HG03354 (cell line): ENCODE results near the gene NTPCR.
"Not testable (repeated sequence)": the region's sequence is repeated elsewhere in the genome, so short reads cannot be mapped to it uniquely, and the experiment has no call there.

Experiments used
- ATAC-seq: cut with Tn5 transposase; IDR thresholded peaks from one replicate; pipeline ENCODE4 v1.9.1; 2021; ENCODE audit warnings: mild to moderate bottlenecking; ENCODE audit not compliant: unreplicated experiment, poor library complexity, severe bottlenecking

Gene NTPCR

GRCh38 chr1:232925421-232926220 is 24.8 kb upstream of the NTPCR start:
- ATAC-seq: no peak

GRCh38 chr1:232927166-232927565 is 23.2 kb upstream of the NTPCR start:
- not testable (repeated sequence) for ATAC-seq

DNA sequence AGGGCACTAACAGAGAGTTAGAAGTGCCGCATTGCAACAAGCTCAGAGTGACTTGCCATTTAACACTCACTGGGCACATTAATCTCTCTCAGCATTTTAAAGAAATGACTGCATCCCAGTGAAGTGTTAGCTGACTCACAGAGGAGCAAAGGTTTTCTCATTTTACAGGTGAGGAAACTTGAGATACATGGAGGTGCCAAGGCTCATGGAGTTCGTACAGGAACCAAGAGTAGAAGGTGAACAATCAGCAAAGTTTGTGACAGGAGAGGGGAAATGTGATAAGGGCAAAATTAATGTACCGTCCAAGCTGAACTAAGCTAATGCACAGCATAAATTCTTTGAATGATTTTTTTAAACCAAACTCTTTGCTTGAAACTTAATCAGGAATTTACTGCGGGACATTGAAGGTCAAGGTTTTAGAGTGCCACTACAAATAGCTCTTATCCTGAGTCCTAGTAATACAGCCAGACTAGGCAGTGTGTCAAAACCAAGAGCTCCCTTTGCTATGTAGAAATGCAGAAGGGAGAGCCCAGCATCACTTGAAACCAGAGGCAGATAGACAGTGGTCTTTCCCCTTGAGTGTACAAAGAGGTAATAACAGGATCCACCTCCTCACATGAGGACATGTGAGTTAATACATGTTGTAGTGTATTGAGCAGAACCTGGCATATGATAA is 22.4 kb upstream of the NTPCR start:
- no peak for ATAC-seq

DNA sequence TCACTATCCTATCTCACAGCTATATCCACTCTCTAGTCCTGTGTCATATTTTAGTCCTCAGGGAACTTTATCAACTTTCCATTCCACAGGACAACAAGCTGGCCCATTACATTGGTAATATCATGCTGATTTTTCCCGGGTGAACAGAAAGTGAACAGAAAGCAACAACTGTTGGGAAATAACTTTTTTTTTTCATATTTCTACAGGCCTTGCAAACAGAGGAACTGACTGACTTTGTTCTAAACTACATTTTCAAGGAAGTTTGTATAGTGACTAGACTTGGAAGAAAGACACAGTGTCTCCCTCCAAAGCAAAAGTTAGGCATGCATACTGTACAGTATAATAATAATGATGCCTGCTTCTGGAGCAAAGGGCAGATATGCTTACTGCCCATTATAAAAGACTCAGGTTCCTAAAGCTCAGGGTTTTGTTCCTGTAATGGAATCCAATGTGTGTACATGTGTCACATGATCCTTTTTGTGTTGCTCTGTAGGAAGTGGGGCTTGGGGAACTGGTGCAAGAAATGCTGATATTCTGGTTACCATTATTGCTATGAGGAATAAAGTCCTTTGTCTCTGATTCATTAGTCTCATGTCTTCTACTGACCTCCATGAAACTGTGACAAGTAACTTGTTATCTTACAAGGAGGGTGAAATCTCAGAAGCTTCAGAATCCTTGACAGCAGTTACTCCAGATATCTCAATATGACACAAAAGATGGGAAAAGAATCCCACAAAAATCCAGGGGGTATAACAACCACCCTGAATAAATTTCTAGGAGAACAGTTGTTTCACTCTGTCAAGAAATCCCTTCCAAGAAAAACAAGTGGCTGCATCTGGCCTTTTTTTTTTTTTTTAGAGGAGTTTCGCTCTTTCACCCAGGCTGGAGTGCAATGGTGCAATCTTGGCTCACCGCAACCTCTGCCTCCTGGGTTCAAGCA is 17.7 kb upstream of the NTPCR start:
- no peak for ATAC-seq

GRCh38 chr1:232936941-232937340 is 13.5 kb upstream of the NTPCR start:
- no peak for ATAC-seq

DNA sequence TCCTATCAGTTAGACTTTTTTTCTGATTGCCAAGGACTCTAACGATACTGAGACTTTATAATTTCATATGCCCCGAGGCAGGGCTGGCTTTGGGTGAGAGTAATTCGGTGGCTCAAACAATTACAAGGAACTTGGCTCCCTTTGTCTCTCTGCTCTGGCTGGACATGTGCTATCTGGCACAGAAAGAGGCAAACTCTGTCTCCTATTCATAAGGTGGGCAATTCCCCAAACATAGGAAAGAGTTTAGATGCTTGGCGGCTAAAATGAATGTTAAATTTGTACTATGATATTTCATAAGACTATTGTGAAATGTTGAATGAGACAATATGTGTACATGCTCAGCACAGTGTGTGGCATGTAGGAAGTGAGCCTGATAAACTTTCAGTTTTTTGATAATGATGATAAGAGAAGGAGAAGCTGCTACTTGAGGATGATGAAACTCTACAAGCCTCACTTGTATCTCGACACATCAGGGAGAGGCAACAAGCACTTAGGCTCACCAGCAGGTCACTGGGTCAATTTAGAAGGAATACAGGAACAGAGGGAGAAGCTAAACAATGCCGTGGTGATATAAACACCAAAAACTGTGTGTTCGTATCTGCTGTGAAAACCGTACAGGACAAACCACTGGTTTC is 12.6 kb upstream of the NTPCR start:
- ATAC-seq: no peak

GRCh38 chr1:232938926-232939325 is 11.5 kb upstream of the NTPCR start:
- no peak for ATAC-seq

DNA sequence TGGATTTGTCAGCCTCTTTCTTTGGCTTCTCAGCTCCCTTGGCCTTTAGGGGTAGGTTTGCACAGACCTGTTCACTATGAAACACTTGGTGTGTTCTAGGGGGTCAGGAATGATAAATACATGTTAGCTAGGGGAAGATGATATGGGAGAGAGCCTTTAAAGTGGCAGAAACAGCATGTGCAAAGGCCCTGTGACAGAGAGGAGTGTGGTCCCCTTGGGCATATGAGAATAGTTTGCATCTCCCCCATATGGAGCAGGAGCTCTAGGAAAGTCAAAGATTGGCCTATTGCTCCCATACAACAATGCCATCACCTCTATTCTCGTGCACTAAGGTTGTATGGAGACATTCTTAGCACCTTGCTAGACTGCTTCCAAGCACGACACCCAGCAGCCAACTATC is 10.7 kb upstream of the NTPCR start:
- no peak for ATAC-seq

DNA sequence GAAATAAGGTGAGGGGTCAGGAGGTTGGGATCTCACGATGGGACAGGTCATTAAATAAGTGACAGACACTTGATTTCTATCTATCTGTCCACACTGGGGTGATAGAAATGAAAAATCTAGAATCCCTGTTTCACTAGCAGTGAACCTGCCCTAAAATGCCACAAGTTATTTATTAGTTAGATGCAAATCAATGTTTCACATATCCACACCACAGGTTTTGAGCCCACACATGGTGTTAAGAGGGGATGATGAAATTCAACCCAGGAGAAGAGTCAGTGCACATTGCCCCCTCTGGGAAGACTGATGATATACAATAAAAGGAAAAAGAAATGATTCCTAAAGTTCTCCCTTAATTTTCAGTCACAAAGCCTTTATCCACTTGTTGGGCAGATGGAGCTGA is 10.1 kb upstream of the NTPCR start:
- peak; percentile 78 for ATAC-seq

DNA sequence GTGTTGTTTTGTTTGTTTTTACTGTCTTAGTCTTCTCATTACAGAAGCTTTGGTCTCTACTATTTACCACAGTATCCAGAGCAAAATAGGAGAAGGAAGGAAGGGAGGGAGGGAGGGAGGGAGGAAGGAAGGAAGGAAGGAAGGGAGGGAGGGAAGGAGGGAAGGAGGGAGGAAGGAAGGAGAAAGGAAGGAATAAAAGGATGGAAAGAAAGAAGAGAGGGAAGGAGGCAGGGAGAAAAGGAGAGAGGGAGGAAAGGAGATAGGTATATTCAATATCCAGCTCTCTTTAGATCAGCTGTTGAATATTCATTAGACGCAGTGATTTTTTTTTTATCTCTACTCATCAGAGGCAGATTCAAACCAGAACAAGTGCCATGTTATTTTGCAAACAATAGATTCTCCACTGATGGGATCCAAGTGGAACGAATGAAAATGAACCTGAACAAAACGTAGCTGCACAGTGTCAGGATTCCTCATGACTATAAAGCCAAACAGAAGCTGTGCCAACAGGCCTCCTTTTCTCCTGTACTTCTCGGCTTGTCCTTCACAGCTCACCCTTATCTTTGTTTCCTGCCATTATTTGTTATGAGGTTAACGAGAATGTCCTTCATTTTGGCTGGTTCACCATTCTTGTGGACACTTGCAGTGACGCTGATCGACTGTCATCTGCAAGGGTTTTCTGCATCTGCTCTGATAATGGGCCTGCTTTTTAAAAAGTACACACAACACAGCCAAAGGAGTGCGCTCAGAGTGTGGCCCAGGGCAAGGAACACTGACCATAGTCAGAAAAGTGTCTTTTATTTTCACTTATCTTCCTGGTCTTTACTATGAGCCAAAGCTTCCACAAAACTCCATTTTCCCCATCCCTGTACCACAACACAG is 7.8 kb upstream of the NTPCR start:
- ATAC-seq: no peak

GRCh38 chr1:232943679-232944252 is 6.6 kb upstream of the NTPCR start:
- peak; percentile 74 for ATAC-seq

GRCh38 chr1:232944347-232944746 is 6.1 kb upstream of the NTPCR start:
- ATAC-seq: no peak

- ATAC-seq: no peak
Measured at GRCh38 chr1:232949636-232950196, 695 bp upstream of the NTPCR start.

DNA sequence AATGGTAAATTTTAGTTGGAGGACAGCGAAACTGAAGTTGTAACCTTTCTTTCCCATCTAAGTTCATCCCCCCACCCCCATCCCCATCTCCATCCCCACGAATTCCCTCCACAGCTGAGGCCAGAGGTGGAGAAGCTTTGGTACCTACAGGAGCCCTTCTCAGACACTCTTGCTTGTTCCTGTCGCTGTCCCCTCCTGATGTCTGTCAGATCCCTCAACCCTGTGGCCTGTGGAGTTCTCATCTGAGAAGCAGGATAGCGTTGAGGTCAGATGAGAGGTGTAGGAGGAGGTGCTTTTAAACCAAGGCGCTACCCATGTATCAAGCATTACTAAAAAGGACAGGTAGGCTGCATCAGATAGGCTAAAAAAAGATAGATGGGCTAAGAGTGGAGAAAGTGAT is 769 bp downstream of the NTPCR start:
- peak; percentile 28 for ATAC-seq

DNA sequence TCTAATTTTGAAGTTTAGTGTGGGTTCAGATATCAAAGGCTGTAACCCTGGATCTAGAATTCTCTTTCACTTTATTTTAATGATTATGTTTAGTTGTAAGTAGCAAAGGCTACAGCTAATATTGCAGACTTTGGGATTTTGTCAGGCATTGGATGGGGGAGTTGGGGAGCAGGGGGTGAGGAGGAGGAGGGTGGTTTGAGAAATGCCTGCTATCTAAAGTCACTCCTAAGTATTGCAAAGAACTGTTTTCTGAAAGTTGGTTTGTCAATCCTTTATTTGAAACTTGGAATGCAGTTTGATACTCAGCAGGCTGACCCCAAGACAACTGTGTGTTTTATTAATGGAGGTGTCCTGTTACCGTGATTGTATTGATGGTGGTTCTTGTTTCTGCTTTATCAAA is 1.2 kb downstream of the NTPCR start:
- ATAC-seq: no peak

- peak; percentile 61 for ATAC-seq
Measured at GRCh38 chr1:232952514-232953499, 2.4 kb downstream of the NTPCR start.
